Right lobe of liver (tissue), 6 donors: Measurements from ENCODE around the gene ARHGEF38. TPM values are rescaled to one million over a fixed set of nuclear protein-coding genes. Genes with fewer than 3 reads are reported as not detected.

Source experiments
- ATAC-seq, 4 donors: fragments of 200-7000 bp; cut with Tn5 transposase; one replicate each; pipeline ENCODE4 v1.9.1; 2020; ENCODE audit warnings: mild to moderate bottlenecking in 4 of 4, moderate library complexity in 4 of 4
- DNase-seq, 3 donors: peaks; one replicate each; pipeline ENCODE4 v3.0.0-alpha.2; 2020
- H3K27ac ChIP-seq, 3 donors: fragments of 200-600 bp; one replicate each; pipeline ENCODE4 v1.8.0; 2022
- H3K27me3 ChIP-seq, 2 donors: fragments of 200-600 bp; one replicate each; pipeline ENCODE4 v1.8.0; 2022
- H3K36me3 ChIP-seq, 4 donors: fragments of 200-600 bp; sonication (generic) in 1 of 4; one replicate each; pipeline versions ENCODE4 v1.5.1 to v1.8.0; 2017 to 2022; ENCODE audit warnings: control low read depth in 1 of 4
- H3K4me1 ChIP-seq, 4 donors: fragments of 200-600 bp; sonication (generic) in 1 of 4; one replicate each; pipeline versions ENCODE4 v1.5.1 to v1.8.0; 2017 to 2022; ENCODE audit warnings: control low read depth in 1 of 4
- H3K4me3 ChIP-seq, 3 donors: fragments of 200-600 bp; one replicate each; pipeline ENCODE4 v1.8.0; 2022
- H3K9me3 ChIP-seq, 4 donors: fragments of 200-600 bp; sonication (generic) in 1 of 4; one replicate each; pipeline versions ENCODE4 v1.5.1 to v1.8.0; 2017 to 2022; ENCODE audit warnings: control low read depth in 1 of 4
- POLR2A ChIP-seq: fragments of 450-650 bp; IDR thresholded peaks from one replicate; pipeline ENCODE4 v1.6.1; 2017; ENCODE audit warnings: antibody characterized with exemption, mild to moderate bottlenecking
- WGBS: methylation state at CpG from one replicate; pipeline ENCODE4 v1.1.6; 2018; ENCODE audit warnings: low coverage, low lambda C conversion rate; ENCODE audit not compliant: insufficient coverage; ENCODE audit errors: missing lambda C conversion rate; 5-methylcytosine and 5-hydroxymethylcytosine counted together
- intact Hi-C, 2 donors: fragments of 100-400 bp; cut with DNase I; formaldehyde crosslinking; loops; one replicate each; pipeline versions ENCODE4 v1.11.2 to v1.14.1; 2022
- total RNA-seq, 6 experiments: library from RNA; depleted of rRNA in 2 of 6; stranded (reverse); fragments of >200 nt in 2 of 6; fragmentation: NEBNext Ultra II Directional in 3 of 6; extraction: Animal tissue kit (Norgen Biotek cat#: 25700) in 3 of 6; gene quantifications; one replicate each; pipeline versions ENCODE4 v1.1.0 to v1.2.4, GENCODE V29; 2016 to 2023
- TF ChIP-seq, protein P1 (sequence below), 4 donors: fragments of 200-600 bp in 3 of 4; fragments of 450-650 bp in 1 of 4; IDR thresholded peaks; one replicate each; pipeline versions ENCODE4 v1.5.1 to v1.8.0; 2016 to 2022; ENCODE audit warnings: antibody characterized with exemption in 4 of 4, mild to moderate bottlenecking in 2 of 4
- donor health status: DM: no; HTN: yes; CAD: no.
- donor health status: DM: no; HTN: no; CAD: no.
- donor health status: DM: no; HTN: no; CAD: no.
- donor health status: DM: no; HTN: yes; CAD: no.
- donor health status: DM: no; HTN: yes; CAD: no.

The ARHGEF38 gene
- total RNA-seq, 6 experiments from 2014 or later, result 0.06 to 0.55 (median 0.15) TPM

GRCh38 chr4:105657117-105657765, 104.8 kb downstream of the ARHGEF38 start:
- intact Hi-C loops, result no loop called here
- Histone ChIP-seq H3K36me3 (no peaks in the 10 kb centered on the region), H3K27ac (no peak overlapping the region), H3K4me3 (no peak overlapping the region), H3K4me1 (peaks cover 0 to 2% (median 0%) of the 10 kb centered on the region in 4 donors), H3K27me3 (no peaks in the 10 kb centered on the region), H3K9me3 (no peaks in the 10 kb centered on the region)
- no peak for TF ChIP-seq POLR2A
- TF ChIP-seq, protein P1, sequence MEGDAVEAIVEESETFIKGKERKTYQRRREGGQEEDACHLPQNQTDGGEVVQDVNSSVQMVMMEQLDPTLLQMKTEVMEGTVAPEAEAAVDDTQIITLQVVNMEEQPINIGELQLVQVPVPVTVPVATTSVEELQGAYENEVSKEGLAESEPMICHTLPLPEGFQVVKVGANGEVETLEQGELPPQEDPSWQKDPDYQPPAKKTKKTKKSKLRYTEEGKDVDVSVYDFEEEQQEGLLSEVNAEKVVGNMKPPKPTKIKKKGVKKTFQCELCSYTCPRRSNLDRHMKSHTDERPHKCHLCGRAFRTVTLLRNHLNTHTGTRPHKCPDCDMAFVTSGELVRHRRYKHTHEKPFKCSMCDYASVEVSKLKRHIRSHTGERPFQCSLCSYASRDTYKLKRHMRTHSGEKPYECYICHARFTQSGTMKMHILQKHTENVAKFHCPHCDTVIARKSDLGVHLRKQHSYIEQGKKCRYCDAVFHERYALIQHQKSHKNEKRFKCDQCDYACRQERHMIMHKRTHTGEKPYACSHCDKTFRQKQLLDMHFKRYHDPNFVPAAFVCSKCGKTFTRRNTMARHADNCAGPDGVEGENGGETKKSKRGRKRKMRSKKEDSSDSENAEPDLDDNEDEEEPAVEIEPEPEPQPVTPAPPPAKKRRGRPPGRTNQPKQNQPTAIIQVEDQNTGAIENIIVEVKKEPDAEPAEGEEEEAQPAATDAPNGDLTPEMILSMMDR (IDR thresholded peaks at IDR 0.05), result no peak
- ATAC-seq (no peak), DNase-seq (no peak)

- Histone ChIP-seq H3K27me3 (no peaks in the 10 kb centered on the region), H3K27ac (no peak overlapping the region), H3K36me3 (no peaks in the 10 kb centered on the region), H3K9me3 (no peaks in the 10 kb centered on the region), H3K4me1 (peaks cover 0 to 2% (median 0%) of the 10 kb centered on the region in 4 donors), H3K4me3 (no peak overlapping the region)
- WGBS, result 72% methylated on average over 2 of the region's 6 CpGs
- ATAC-seq (no peak), DNase-seq (no peak)
- TF ChIP-seq POLR2A, result no peak
- TF ChIP-seq, protein P1 (IDR thresholded peaks at IDR 0.05), result no peak
- intact Hi-C loops, result no loop called here
Measured at GRCh38 chr4:105659190-105659589, 106.8 kb downstream of the ARHGEF38 start.

DNA sequence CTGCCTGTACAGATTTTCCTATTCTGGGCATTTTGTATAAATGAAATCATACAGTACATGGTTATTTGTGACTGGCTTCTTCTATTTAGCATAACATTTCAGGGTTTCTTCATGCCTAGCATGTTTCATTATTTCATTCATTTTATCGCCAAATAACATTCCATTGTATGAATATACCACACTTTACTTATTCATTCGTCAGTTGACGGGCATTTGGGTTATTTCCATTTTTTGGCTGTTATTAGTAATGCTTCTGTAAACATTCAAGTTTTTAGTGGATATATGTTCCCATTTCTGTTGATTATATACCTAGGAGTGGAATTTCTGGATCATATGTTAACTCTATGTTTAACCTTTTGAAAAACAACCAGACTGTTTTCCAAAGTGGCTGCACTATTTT, 108.6 kb downstream of the ARHGEF38 start:
- H3K9me3 ChIP-seq, result no peaks in the 10 kb centered on the region
- no peaks in the 10 kb centered on the region for H3K36me3 ChIP-seq
- DNase-seq (no peak), ATAC-seq (no peak)
- intact Hi-C loops, result loop anchor here in 1 of 2 donors (10.0 kb wide), 1 partner anchor 136 kb away; no protein-coding TSS in a partner anchor
- no peak overlapping the region for H3K27ac ChIP-seq
- no peak overlapping the region for H3K4me3 ChIP-seq
- no peaks in the 10 kb centered on the region for H3K27me3 ChIP-seq
- H3K4me1 ChIP-seq, result peaks cover 0 to 2% (median 0%) of the 10 kb centered on the region in 4 donors
- TF ChIP-seq, protein P1 (IDR thresholded peaks at IDR 0.05), result no peak
- TF ChIP-seq POLR2A, result no peak
- WGBS, result 64% methylated on average over 2 of the region's 3 CpGs

DNA sequence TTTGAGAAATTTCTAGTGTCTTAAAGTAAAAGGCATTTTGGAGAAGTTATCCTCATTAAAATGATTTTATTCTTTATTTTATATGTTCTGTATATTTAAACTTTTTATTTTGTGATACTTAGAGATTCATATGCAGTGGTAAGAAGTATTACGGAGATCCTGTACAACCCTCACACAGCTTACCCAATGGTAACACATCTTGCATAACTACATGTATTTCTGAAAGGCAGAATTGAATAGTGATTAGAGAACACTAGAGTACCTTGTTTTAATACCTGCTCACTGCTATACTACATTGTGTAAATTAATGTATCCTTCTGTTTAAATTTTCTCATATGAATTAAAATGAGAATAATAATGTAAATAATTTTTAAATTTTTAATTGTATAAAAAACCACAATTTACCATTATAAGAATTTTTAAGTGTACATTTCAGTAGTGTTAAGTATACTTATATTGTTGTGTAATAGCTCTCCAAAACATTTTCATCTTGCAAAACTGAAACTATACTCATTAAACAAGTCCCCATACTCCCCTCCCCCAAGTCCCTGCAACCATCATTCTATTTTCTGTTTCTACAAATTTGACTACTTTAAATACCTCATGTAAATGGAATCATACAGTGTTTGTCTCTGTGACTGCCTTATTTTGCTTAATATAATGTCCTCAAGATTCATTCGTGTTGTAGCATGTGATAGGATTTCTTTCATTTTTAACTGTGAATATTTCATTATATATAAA, 110.7 kb downstream of the ARHGEF38 start:
- Histone ChIP-seq H3K9me3 (no peaks in the 10 kb centered on the region), H3K27me3 (no peaks in the 10 kb centered on the region), H3K36me3 (no peaks in the 10 kb centered on the region), H3K4me3 (no peak overlapping the region), H3K27ac (no peak overlapping the region), H3K4me1 (no peaks in the 10 kb centered on the region)
- DNase-seq (no peak), ATAC-seq (no peak)
- WGBS, result 66% methylated on average over 2 of the region's 2 CpGs
- intact Hi-C loops, result loop anchor here in 1 of 2 donors (10.0 kb wide), 1 partner anchor 138 kb away; no protein-coding TSS in a partner anchor
- no peak for TF ChIP-seq POLR2A
- TF ChIP-seq, protein P1 (IDR thresholded peaks at IDR 0.05), result no peak
